Fibroblast of pulmonary artery (primary cell): ENCODE results near the gene ASCC3.
A peak's percentile ranks its signal among the peaks of the same experiment; 100 is the strongest.

ENCODE experiments used
- DNase-seq: peaks from one replicate; pipeline ENCODE4 v3.0.0-alpha.2; 2010; ENCODE audit warnings: low read depth
- H3K4me3 ChIP-seq: replicated peaks from 2 replicates; pipeline ENCODE4 v1.5.1; 2011; ENCODE audit warnings: low read depth, mild to moderate bottlenecking, control low read depth, low read length, moderate library complexity
- CTCF ChIP-seq: IDR thresholded peaks from 2 replicates; pipeline ENCODE4 v1.5.1; 2011; ENCODE audit warnings: mild to moderate bottlenecking, control low read depth, low read length, inconsistent platforms; ENCODE audit errors: missing control alignments

The ASCC3 gene

GRCh38 chr6:100790084-100790483 lies 91.0 kb downstream of the ASCC3 start:
- H3K4me3 ChIP-seq = no peak overlapping the region
- DNase-seq = no peak
- TF ChIP-seq CTCF = no peak

DNA sequence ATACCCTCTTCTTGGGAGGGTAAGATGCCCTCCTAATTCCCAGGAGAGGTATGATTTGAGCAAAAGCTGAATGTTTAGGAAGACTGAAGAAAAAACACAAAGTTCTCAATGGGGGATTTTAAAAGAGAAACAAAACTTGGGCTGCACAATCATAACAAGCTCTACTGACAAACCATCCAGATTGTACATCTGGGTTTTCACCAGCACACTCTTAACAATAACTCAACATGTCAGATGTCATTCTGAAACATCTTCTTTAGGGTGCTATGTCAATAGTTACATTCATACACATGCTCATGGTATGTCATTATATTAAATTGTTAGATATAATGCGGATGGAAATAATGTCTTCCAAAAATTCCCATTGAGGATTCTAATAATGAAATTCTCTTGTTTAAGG lies 95.1 kb downstream of the ASCC3 start:
- TF ChIP-seq CTCF = no peak
- DNase-seq = no peak
- no peak overlapping the region for H3K4me3 ChIP-seq

- DNase-seq = no peak
- TF ChIP-seq CTCF = no peak
Observed at GRCh38 chr6:100780648-100781047, 100.5 kb downstream of the ASCC3 start.

GRCh38 chr6:100775667-100776066 lies 105.5 kb downstream of the ASCC3 start:
- H3K4me3 ChIP-seq = no peak overlapping the region
- peak; percentile 31 for DNase-seq
- TF ChIP-seq CTCF = peak; percentile 28

More at GRCh38 chr6:100780648-100781047, 100.5 kb downstream of the ASCC3 start:
- no peak overlapping the region for H3K4me3 ChIP-seq

- no peak overlapping the region for H3K4me3 ChIP-seq
- TF ChIP-seq CTCF = no peak
- DNase-seq = peak; percentile 54
Observed at GRCh38 chr6:100774681-100775080, 106.4 kb downstream of the ASCC3 start.

DNA sequence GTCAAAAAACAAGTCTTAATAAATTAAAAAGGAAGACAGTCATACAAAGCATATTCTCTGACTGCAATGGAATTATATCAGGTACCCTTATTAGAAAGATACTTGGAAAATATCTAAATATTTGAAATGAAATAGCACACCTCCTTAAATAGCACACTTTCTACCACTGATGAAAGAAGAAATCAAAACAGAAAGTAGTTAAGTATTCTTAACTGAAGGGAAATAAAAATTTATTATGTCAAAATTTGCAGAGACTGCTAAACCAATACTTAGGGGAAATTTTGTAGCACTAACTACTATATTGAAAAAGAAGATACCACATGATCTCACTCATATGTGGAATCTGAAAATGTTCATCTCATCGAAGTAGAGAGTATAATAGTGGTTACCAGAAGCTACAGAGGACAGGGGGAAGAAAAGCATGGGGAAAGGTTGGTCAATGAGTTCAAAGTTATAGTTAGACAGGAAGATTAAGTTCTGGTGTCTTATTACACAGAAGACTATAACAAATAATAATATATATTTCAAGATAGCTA lies 112.2 kb downstream of the ASCC3 start:
- DNase-seq = no peak
- no peak overlapping the region for H3K4me3 ChIP-seq
- no peak for TF ChIP-seq CTCF

- no peak for TF ChIP-seq CTCF
- H3K4me3 ChIP-seq = no peak overlapping the region
- DNase-seq = no peak
Observed at GRCh38 chr6:100763617-100764241, 117.4 kb downstream of the ASCC3 start.
